NB4 (cell line): ENCODE results near the gene CRIP2.

Source experiments
- POLR2A ChIP-seq: IDR thresholded peaks from 2 replicates; pipeline ENCODE4 v1.6.1; 2011; ENCODE audit warnings: mild to moderate bottlenecking; ENCODE audit not compliant: insufficient read length; ENCODE audit errors: extremely low read depth
- TF ChIP-seq, protein P1 (sequence below): IDR thresholded peaks from one replicate; pipeline ENCODE4 v1.5.1; 2012; ENCODE audit warnings: low read depth, low read length

DNA sequence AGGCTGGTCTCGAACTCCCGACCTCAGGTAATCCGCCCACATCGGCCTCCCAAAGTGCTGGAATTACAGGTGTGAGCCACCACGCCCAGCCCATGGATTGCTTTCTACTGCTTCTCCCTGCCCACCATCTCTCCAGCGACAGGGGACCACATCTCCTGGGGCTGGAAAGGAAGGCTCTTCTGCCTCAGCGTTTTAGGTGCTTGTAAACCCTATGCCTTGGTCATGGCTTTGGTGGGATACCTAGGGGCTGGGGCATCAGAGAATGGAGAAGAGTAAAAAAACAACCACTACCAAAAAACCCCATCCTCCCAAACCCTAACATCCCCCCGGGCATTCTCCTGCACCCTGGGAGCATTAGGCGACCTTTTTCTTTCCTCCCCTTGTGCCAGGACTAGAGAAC is 50.7 kb downstream of the CRIP2 start:
- no peak for TF ChIP-seq POLR2A
- TF ChIP-seq, protein P1, sequence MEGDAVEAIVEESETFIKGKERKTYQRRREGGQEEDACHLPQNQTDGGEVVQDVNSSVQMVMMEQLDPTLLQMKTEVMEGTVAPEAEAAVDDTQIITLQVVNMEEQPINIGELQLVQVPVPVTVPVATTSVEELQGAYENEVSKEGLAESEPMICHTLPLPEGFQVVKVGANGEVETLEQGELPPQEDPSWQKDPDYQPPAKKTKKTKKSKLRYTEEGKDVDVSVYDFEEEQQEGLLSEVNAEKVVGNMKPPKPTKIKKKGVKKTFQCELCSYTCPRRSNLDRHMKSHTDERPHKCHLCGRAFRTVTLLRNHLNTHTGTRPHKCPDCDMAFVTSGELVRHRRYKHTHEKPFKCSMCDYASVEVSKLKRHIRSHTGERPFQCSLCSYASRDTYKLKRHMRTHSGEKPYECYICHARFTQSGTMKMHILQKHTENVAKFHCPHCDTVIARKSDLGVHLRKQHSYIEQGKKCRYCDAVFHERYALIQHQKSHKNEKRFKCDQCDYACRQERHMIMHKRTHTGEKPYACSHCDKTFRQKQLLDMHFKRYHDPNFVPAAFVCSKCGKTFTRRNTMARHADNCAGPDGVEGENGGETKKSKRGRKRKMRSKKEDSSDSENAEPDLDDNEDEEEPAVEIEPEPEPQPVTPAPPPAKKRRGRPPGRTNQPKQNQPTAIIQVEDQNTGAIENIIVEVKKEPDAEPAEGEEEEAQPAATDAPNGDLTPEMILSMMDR: no peak
